ENCODE results near the gene L1CAM.

Gene L1CAM

DNA sequence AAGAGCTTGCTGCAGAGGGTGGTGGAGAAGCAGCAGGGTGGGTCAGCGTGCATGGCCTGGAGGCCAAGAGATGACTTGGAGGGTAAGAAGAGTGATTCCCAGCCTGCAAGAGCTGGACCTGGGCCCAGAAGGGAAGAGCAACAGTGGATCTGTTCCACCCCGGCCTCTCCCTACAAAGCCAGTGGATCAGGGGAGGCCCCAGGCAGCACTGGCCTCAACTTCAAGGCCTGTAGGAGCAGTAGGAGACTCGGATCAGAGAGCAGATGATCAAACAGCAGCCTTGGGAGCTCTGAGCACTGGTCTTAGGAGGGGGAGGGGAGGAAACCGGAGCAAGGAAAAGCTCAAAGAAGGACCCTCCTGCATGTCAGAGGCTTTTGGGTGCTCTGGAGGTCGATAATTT lies 7.6 kb downstream of the L1CAM start:
- H3K4ac ChIP-seq (ENCODE audit: low read depth in 1 of 2, low read length in 2 of 2) = no peak overlapping the region
- H3K36me3 ChIP-seq (ENCODE audit: control insufficient read depth in 1 of 2, insufficient read depth in 2 of 2, low read depth in 1 of 2, low read length in 2 of 2) = peaks cover 0 to 13% of the 10 kb centered on the region in 2 experiments
- H2BK15ac ChIP-seq (ENCODE audit: low read depth, poor library complexity, severe bottlenecking) = no peak overlapping the region
- no peak overlapping the region for H4K8ac ChIP-seq (ENCODE audit: low read length)
- H2BK120ac ChIP-seq (ENCODE audit: low read depth, low read length) = no peak overlapping the region
- H3K27ac ChIP-seq (ENCODE audit: low read length, poor library complexity, severe bottlenecking) = no peak overlapping the region
- peaks cover 0 to 84% of the 10 kb centered on the region in 2 experiments for H3K27me3 ChIP-seq (ENCODE audit: control insufficient read depth in 1 of 2, insufficient read depth in 1 of 2, low read length in 2 of 2)
- no peak overlapping the region for H3K4me3 ChIP-seq (ENCODE audit: insufficient read depth in 1 of 2, low read depth in 1 of 2, low read length in 2 of 2)
- no peak overlapping the region for H3K18ac ChIP-seq (ENCODE audit: low read depth in 1 of 2, low read length in 2 of 2)
- peaks cover 3% of the 10 kb centered on the region for H3K79me1 ChIP-seq (replicated peaks; ENCODE audit: low read length, poor library complexity, severe bottlenecking)
- H3K14ac ChIP-seq (ENCODE audit: low read length in 2 of 2) = no peak overlapping the region
- H3K4me1 ChIP-seq (ENCODE audit: control insufficient read depth, insufficient read depth, low read depth, low read length) = peaks cover 57% of the 10 kb centered on the region
- H2BK12ac ChIP-seq (ENCODE audit: low read length in 2 of 2) = no peak overlapping the region
- H2AK5ac ChIP-seq (ENCODE audit: low read length, severe bottlenecking) = no peak overlapping the region
- no peak overlapping the region for H3K4me2 ChIP-seq (ENCODE audit: low read length, poor library complexity, severe bottlenecking)
- no peak overlapping the region for H4K91ac ChIP-seq (ENCODE audit: low read length)
- no peak for DNase-seq
- H3K9ac ChIP-seq (ENCODE audit: low read length) = no peak overlapping the region
- no peak overlapping the region for H2BK5ac ChIP-seq (ENCODE audit: low read depth, low read length, poor library complexity, severe bottlenecking)
- H3K23ac ChIP-seq (ENCODE audit: low read length in 2 of 2) = no peak overlapping the region
- H2AFZ ChIP-seq (ENCODE audit: low read depth, low read length) = no peak overlapping the region
- 53% methylated on average over 4 of the region's 5 CpGs for WGBS
- H3K9me3 ChIP-seq (ENCODE audit: control insufficient read depth, low read length) = no peaks in the 10 kb centered on the region

DNA sequence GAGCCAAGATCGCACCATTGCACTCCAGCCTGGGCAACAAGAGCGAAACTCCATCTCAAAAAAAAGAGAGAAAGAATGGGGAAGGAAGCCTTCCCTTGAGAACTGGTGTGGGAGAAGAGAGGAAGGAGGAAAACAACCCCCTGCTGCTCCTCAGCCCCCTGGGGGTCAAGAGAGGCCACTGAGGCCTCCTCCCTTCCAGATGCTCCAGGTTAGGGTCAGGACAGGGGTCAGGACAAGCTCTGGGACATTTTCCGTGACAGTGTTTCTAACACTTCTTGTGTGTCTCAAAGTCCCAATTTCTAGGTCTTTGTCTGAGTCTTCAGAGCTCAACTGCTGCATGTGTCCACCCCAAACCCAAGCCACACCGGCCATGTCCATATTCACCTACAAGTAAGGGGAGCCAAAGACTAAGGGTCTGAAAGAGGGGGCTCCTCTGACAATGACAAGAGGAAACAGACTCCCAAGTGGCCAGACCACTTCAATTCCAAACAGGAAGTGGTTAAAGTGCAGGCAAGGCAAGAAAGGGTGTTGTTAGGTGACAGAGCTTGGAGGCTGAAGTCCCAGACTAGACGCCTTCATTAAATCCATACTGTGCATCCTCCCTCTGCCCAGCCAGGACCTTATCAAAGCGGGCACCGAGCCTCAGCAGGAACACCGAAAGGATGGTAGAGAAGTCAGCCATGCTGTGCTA lies 8.3 kb downstream of the L1CAM start:
- Histone ChIP-seq H4K8ac (ENCODE audit: low read length) (no peak overlapping the region), H3K4me3 (ENCODE audit: insufficient read depth in 1 of 2, low read depth in 1 of 2, low read length in 2 of 2) (no peak overlapping the region), H3K4me2 (ENCODE audit: low read length, poor library complexity, severe bottlenecking) (no peak overlapping the region), H3K23ac (ENCODE audit: low read length in 2 of 2) (no peak overlapping the region), H3K18ac (ENCODE audit: low read depth in 1 of 2, low read length in 2 of 2) (no peak overlapping the region), H3K14ac (ENCODE audit: low read length in 2 of 2) (no peak overlapping the region), H3K36me3 (ENCODE audit: control insufficient read depth in 1 of 2, insufficient read depth in 2 of 2, low read depth in 1 of 2, low read length in 2 of 2) (peaks cover 0 to 16% of the 10 kb centered on the region in 2 experiments), H2AFZ (ENCODE audit: low read depth, low read length) (no peak overlapping the region), H2BK12ac (ENCODE audit: low read length in 2 of 2) (no peak overlapping the region), H2BK15ac (ENCODE audit: low read depth, poor library complexity, severe bottlenecking) (no peak overlapping the region), H3K27ac (ENCODE audit: low read length, poor library complexity, severe bottlenecking) (no peak overlapping the region), H2BK5ac (ENCODE audit: low read depth, low read length, poor library complexity, severe bottlenecking) (no peak overlapping the region), H3K9ac (ENCODE audit: low read length) (no peak overlapping the region), H3K4ac (ENCODE audit: low read depth in 1 of 2, low read length in 2 of 2) (no peak overlapping the region), H3K4me1 (ENCODE audit: control insufficient read depth, insufficient read depth, low read depth, low read length) (peaks cover 52% of the 10 kb centered on the region), H2BK120ac (ENCODE audit: low read depth, low read length) (no peak overlapping the region), H3K9me3 (ENCODE audit: control insufficient read depth, low read length) (no peaks in the 10 kb centered on the region), H3K27me3 (ENCODE audit: control insufficient read depth in 1 of 2, insufficient read depth in 1 of 2, low read length in 2 of 2) (peaks cover 0 to 85% of the 10 kb centered on the region in 2 experiments), H4K91ac (ENCODE audit: low read length) (no peak overlapping the region), H2AK5ac (ENCODE audit: low read length, severe bottlenecking) (no peak overlapping the region), H3K79me1 (replicated peaks; ENCODE audit: low read length, poor library complexity, severe bottlenecking) (peaks cover 3% of the 10 kb centered on the region)
- WGBS = 79% methylated on average over 6 of the region's 8 CpGs
- DNase-seq = no peak

DNA sequence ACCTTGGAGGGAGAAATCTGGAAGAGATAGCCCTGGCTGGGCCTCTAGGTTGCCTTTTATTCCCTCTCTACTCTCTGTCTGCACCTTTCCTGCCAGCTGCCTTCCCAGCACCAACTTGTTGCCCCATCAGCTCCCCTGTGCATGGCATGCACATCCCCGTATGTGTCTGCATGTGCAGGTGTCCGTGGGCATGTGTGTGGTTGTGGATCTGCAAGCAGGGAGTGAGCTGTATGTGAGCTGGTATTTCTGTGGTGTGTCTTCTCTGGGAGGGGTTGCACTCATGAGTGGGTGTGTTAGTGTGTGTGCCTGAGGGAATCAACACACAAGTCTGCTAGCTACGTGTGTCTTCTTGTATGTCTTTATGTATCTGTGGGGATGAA lies 9.9 kb downstream of the L1CAM start:
- Histone ChIP-seq H3K27ac (ENCODE audit: low read length, poor library complexity, severe bottlenecking) (no peak overlapping the region), H2BK5ac (ENCODE audit: low read depth, low read length, poor library complexity, severe bottlenecking) (no peak overlapping the region), H2BK120ac (ENCODE audit: low read depth, low read length) (no peak overlapping the region), H3K23ac (ENCODE audit: low read length in 2 of 2) (no peak overlapping the region), H3K27me3 (ENCODE audit: control insufficient read depth in 1 of 2, insufficient read depth in 1 of 2, low read length in 2 of 2) (peaks cover 0 to 78% of the 10 kb centered on the region in 2 experiments), H3K79me1 (replicated peaks; ENCODE audit: low read length, poor library complexity, severe bottlenecking) (peaks cover 3% of the 10 kb centered on the region), H3K4ac (ENCODE audit: low read depth in 1 of 2, low read length in 2 of 2) (no peak overlapping the region), H4K91ac (ENCODE audit: low read length) (no peak overlapping the region), H4K8ac (ENCODE audit: low read length) (no peak overlapping the region), H2AFZ (ENCODE audit: low read depth, low read length) (no peak overlapping the region), H3K14ac (ENCODE audit: low read length in 2 of 2) (no peak overlapping the region), H3K36me3 (ENCODE audit: control insufficient read depth in 1 of 2, insufficient read depth in 2 of 2, low read depth in 1 of 2, low read length in 2 of 2) (peaks cover 0 to 29% of the 10 kb centered on the region in 2 experiments), H3K4me3 (ENCODE audit: insufficient read depth in 1 of 2, low read depth in 1 of 2, low read length in 2 of 2) (no peak overlapping the region), H3K4me2 (ENCODE audit: low read length, poor library complexity, severe bottlenecking) (no peak overlapping the region), H2BK15ac (ENCODE audit: low read depth, poor library complexity, severe bottlenecking) (no peak overlapping the region), H3K4me1 (ENCODE audit: control insufficient read depth, insufficient read depth, low read depth, low read length) (peaks cover 39% of the 10 kb centered on the region), H2AK5ac (ENCODE audit: low read length, severe bottlenecking) (no peak overlapping the region), H3K9me3 (ENCODE audit: control insufficient read depth, low read length) (no peaks in the 10 kb centered on the region), H3K18ac (ENCODE audit: low read depth in 1 of 2, low read length in 2 of 2) (no peak overlapping the region), H2BK12ac (ENCODE audit: low read length in 2 of 2) (no peak overlapping the region), H3K9ac (ENCODE audit: low read length) (no peak overlapping the region)
- DNase-seq = no peak
- WGBS = 92% methylated on average over 2 of the region's 3 CpGs

DNA sequence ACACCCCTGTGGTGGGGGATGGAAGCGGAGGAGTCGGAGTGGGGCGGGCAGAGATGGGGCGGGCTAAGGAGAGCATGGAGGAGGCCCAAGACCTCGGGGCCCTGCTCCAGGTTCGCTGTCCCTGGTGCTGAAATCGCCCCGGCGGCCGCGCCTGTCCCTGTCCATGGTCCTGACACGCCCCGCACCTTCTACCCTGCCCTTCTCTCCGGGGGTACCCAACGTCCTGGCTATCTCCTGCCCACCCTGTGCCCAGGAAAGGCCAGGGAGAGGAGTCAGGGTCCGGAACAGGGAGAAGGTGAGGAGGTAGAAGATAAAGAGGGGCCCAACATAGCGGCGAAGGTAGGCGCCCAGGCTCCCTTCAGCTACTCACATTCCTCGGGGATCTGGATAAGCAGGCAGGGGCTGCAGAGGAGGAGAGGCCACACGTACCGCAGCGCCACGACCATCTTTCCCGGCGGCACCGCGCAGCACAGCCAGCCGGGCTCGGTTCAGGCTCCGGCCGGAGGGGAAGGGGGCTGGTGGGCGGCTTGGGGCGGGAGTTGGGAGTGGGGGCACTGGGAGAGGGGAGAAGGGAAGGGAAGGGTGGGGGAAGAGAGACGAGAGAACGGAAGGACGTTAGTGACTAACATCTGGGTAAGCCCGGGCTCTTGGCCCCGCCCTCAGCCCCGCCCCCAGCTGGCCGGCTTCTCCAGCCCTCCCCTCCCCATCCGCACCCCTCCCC lies 10.4 kb downstream of the L1CAM start:
- Histone ChIP-seq H4K91ac (ENCODE audit: low read length) (no peak overlapping the region), H3K36me3 (ENCODE audit: control insufficient read depth in 1 of 2, insufficient read depth in 2 of 2, low read depth in 1 of 2, low read length in 2 of 2) (peaks cover 0 to 32% of the 10 kb centered on the region in 2 experiments), H3K27me3 (ENCODE audit: control insufficient read depth in 1 of 2, insufficient read depth in 1 of 2, low read length in 2 of 2) (peaks cover 0 to 76% of the 10 kb centered on the region in 2 experiments), H3K4me2 (ENCODE audit: low read length, poor library complexity, severe bottlenecking) (no peak overlapping the region), H2BK120ac (ENCODE audit: low read depth, low read length) (no peak overlapping the region), H3K23ac (ENCODE audit: low read length in 2 of 2) (no peak overlapping the region), H2BK15ac (ENCODE audit: low read depth, poor library complexity, severe bottlenecking) (no peak overlapping the region), H3K14ac (ENCODE audit: low read length in 2 of 2) (no peak overlapping the region), H2AK5ac (ENCODE audit: low read length, severe bottlenecking) (no peak overlapping the region), H2BK12ac (ENCODE audit: low read length in 2 of 2) (no peak overlapping the region), H3K4me1 (ENCODE audit: control insufficient read depth, insufficient read depth, low read depth, low read length) (peaks cover 35% of the 10 kb centered on the region), H4K8ac (ENCODE audit: low read length) (no peak overlapping the region), H3K18ac (ENCODE audit: low read depth in 1 of 2, low read length in 2 of 2) (no peak overlapping the region), H3K4ac (ENCODE audit: low read depth in 1 of 2, low read length in 2 of 2) (no peak overlapping the region), H3K9ac (ENCODE audit: low read length) (no peak overlapping the region), H2BK5ac (ENCODE audit: low read depth, low read length, poor library complexity, severe bottlenecking) (no peak overlapping the region), H2AFZ (ENCODE audit: low read depth, low read length) (no peak overlapping the region), H3K79me1 (replicated peaks; ENCODE audit: low read length, poor library complexity, severe bottlenecking) (peaks cover 3% of the 10 kb centered on the region), H3K4me3 (ENCODE audit: insufficient read depth in 1 of 2, low read depth in 1 of 2, low read length in 2 of 2) (no peak overlapping the region), H3K9me3 (ENCODE audit: control insufficient read depth, low read length) (no peaks in the 10 kb centered on the region), H3K27ac (ENCODE audit: low read length, poor library complexity, severe bottlenecking) (no peak overlapping the region)
- WGBS = 1% methylated on average over 10 of the region's 42 CpGs
- DNase-seq = peak; percentile 39
